ENCODE results near the gene MUC12. TPM values are rescaled to one million over a fixed set of nuclear protein-coding genes. Genes with fewer than 3 reads are reported as not detected.
A peak's percentile ranks its signal among the peaks of the same experiment; 100 is the strongest.

MUC12 gene
- total and polyA plus RNA-seq, 2 of the 13 experiments (the other 11 are each of a cell fraction or from before 2014, with no cell fraction given) = not detected

DNA sequence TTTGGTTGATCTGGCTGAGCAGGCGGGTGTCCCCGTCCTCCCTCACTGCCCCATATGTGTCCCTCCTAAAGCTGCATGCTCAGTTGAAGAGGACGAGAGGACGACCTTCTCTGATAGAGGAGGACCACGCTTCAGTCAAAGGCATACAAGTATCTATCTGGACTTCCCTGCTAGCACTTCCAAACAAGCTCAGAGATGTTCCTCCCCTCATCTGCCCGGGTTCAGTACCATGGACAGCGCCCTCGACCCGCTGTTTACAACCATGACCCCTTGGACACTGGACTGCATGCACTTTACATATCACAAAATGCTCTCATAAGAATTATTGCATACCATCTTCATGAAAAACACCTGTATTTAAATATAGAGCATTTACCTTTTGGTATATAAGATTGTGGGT, 89.0 kb downstream of the MUC12 start (continued):
- TF ChIP-seq, protein P1, sequence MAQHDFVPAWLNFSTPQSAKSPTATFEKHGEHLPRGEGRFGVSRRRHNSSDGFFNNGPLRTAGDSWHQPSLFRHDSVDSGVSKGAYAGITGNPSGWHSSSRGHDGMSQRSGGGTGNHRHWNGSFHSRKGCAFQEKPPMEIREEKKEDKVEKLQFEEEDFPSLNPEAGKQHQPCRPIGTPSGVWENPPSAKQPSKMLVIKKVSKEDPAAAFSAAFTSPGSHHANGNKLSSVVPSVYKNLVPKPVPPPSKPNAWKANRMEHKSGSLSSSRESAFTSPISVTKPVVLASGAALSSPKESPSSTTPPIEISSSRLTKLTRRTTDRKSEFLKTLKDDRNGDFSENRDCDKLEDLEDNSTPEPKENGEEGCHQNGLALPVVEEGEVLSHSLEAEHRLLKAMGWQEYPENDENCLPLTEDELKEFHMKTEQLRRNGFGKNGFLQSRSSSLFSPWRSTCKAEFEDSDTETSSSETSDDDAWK (CRISPR knock-in tag; IDR thresholded peaks at IDR 0.05) = no peak
- TF ChIP-seq, protein P2, sequence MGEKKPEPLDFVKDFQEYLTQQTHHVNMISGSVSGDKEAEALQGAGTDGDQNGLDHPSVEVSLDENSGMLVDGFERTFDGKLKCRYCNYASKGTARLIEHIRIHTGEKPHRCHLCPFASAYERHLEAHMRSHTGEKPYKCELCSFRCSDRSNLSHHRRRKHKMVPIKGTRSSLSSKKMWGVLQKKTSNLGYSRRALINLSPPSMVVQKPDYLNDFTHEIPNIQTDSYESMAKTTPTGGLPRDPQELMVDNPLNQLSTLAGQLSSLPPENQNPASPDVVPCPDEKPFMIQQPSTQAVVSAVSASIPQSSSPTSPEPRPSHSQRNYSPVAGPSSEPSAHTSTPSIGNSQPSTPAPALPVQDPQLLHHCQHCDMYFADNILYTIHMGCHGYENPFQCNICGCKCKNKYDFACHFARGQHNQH (CRISPR knock-in tag; IDR thresholded peaks at IDR 0.05) = peak; percentile 83; the same call in 1 of the 2 replicates
- TF ChIP-seq HMG20A (CRISPR knock-in tag; IDR thresholded peaks at IDR 0.05; ENCODE audit: borderline replicate concordance) (0 out of 2 replicates have a peak, but pooled peaks have one; percentile 48), SIN3A (IDR thresholded peaks at IDR 0.05; ENCODE audit: borderline replicate concordance, low read depth, low read length) (peak; percentile 82; the same call in 1 of the 2 replicates), MBNL3 (CRISPR knock-in tag; conservative IDR thresholded peaks at IDR 0.05) (no peak), SP2 (CRISPR knock-in tag; IDR thresholded peaks at IDR 0.05) (no peak), PAX8 (CRISPR knock-in tag; IDR thresholded peaks at IDR 0.05; ENCODE audit: borderline replicate concordance) (no peak), SPEN (CRISPR knock-in tag; IDR thresholded peaks at IDR 0.05; ENCODE audit: low read depth) (0 out of 2 replicates have a peak, but pooled peaks have one; percentile 34), ZNF589 (CRISPR knock-in tag; conservative IDR thresholded peaks at IDR 0.05) (peak; percentile 75; the same call in 1 of the 2 replicates), ZIK1 (CRISPR knock-in tag; IDR thresholded peaks at IDR 0.05; ENCODE audit: borderline replicate concordance, low read depth) (no peak; the same call in 1 of the 2 replicates), CBX2 (IDR thresholded peaks at IDR 0.05; ENCODE audit: low read depth, low read length) (no peak), CBX2 (CRISPR knock-in tag; IDR thresholded peaks at IDR 0.05; ENCODE audit: low read depth) (no peak), KAT8 (CRISPR knock-in tag; IDR thresholded peaks at IDR 0.05) (peak; percentile 66; the same call in 1 of the 2 replicates)
- TF ChIP-seq, protein P3, sequence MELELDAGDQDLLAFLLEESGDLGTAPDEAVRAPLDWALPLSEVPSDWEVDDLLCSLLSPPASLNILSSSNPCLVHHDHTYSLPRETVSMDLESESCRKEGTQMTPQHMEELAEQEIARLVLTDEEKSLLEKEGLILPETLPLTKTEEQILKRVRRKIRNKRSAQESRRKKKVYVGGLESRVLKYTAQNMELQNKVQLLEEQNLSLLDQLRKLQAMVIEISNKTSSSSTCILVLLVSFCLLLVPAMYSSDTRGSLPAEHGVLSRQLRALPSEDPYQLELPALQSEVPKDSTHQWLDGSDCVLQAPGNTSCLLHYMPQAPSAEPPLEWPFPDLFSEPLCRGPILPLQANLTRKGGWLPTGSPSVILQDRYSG (CRISPR knock-in tag; IDR thresholded peaks at IDR 0.05) = 0 out of 2 replicates have a peak, but pooled peaks have one; percentile 66
- TF ChIP-seq, protein P4, sequence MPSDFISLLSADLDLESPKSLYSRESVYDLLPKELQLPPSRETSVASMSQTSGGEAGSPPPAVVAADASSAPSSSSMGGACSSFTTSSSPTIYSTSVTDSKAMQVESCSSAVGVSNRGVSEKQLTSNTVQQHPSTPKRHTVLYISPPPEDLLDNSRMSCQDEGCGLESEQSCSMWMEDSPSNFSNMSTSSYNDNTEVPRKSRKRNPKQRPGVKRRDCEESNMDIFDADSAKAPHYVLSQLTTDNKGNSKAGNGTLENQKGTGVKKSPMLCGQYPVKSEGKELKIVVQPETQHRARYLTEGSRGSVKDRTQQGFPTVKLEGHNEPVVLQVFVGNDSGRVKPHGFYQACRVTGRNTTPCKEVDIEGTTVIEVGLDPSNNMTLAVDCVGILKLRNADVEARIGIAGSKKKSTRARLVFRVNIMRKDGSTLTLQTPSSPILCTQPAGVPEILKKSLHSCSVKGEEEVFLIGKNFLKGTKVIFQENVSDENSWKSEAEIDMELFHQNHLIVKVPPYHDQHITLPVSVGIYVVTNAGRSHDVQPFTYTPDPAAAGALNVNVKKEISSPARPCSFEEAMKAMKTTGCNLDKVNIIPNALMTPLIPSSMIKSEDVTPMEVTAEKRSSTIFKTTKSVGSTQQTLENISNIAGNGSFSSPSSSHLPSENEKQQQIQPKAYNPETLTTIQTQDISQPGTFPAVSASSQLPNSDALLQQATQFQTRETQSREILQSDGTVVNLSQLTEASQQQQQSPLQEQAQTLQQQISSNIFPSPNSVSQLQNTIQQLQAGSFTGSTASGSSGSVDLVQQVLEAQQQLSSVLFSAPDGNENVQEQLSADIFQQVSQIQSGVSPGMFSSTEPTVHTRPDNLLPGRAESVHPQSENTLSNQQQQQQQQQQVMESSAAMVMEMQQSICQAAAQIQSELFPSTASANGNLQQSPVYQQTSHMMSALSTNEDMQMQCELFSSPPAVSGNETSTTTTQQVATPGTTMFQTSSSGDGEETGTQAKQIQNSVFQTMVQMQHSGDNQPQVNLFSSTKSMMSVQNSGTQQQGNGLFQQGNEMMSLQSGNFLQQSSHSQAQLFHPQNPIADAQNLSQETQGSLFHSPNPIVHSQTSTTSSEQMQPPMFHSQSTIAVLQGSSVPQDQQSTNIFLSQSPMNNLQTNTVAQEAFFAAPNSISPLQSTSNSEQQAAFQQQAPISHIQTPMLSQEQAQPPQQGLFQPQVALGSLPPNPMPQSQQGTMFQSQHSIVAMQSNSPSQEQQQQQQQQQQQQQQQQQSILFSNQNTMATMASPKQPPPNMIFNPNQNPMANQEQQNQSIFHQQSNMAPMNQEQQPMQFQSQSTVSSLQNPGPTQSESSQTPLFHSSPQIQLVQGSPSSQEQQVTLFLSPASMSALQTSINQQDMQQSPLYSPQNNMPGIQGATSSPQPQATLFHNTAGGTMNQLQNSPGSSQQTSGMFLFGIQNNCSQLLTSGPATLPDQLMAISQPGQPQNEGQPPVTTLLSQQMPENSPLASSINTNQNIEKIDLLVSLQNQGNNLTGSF (CRISPR knock-in tag; IDR thresholded peaks at IDR 0.05) = peak; percentile 73; the same call in 1 of the 2 replicates
- TF ChIP-seq, protein P5, sequence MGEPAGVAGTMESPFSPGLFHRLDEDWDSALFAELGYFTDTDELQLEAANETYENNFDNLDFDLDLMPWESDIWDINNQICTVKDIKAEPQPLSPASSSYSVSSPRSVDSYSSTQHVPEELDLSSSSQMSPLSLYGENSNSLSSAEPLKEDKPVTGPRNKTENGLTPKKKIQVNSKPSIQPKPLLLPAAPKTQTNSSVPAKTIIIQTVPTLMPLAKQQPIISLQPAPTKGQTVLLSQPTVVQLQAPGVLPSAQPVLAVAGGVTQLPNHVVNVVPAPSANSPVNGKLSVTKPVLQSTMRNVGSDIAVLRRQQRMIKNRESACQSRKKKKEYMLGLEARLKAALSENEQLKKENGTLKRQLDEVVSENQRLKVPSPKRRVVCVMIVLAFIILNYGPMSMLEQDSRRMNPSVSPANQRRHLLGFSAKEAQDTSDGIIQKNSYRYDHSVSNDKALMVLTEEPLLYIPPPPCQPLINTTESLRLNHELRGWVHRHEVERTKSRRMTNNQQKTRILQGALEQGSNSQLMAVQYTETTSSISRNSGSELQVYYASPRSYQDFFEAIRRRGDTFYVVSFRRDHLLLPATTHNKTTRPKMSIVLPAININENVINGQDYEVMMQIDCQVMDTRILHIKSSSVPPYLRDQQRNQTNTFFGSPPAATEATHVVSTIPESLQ (CRISPR knock-in tag; conservative IDR thresholded peaks at IDR 0.05) = peak; percentile 94; the same call in 1 of the 2 replicates
- TF ChIP-seq, protein P6, sequence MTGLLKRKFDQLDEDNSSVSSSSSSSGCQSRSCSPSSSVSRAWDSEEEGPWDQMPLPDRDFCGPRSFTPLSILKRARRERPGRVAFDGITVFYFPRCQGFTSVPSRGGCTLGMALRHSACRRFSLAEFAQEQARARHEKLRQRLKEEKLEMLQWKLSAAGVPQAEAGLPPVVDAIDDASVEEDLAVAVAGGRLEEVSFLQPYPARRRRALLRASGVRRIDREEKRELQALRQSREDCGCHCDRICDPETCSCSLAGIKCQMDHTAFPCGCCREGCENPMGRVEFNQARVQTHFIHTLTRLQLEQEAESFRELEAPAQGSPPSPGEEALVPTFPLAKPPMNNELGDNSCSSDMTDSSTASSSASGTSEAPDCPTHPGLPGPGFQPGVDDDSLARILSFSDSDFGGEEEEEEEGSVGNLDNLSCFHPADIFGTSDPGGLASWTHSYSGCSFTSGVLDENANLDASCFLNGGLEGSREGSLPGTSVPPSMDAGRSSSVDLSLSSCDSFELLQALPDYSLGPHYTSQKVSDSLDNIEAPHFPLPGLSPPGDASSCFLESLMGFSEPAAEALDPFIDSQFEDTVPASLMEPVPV (CRISPR knock-in tag; IDR thresholded peaks at IDR 0.05) = no peak

Measured in HepG2 (cell line).